ENCODE data around the gene PPP1R9A.

PPP1R9A gene
- total RNA-seq = 0 reads per million in 3 experiments

DNA sequence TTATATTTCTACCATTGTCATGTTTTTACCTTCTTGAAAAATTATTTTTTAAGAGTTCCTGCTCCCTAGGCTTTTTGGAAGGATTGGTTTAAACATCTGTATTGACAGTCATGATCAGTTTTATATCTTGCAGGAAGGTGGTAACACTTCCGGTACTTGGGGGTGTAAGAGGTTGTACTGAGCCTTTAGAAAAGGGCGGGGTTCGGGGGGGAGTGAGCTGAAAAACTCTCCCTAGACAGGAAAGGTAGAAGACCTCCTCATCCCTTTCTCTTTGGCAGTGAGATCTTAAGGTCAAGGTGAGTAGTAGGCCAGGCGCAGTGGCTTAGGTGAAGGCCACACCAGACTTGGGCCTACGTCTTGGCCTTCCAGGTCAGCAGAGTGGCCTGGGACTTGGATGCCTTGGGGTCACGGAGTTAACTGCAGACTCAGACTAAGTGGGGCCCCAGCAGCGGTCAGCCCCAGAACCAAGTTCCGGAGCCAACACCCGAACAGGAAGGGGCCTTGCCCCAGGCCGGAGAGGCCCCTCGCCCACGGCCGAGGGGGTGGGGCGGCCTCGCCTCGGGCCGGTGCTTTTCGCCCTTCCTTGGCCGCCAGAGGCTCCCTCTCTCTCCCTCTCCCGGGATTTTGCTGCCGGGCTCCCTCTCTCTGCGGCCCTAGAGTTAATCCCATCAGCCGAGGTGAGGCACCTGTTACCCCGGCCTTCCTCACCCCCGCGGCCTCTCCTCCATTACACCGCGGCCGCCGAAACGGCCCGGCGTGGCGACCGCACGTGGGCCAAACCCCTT, at the start of gene PPP1R9A:
Gene PPP1R9A (plus strand): TSS at position 569 of the 785 bp plus-strand sequence. CDS start 2,520 bp downstream, outside the sequence.
- DNase-seq = no peak

DNA sequence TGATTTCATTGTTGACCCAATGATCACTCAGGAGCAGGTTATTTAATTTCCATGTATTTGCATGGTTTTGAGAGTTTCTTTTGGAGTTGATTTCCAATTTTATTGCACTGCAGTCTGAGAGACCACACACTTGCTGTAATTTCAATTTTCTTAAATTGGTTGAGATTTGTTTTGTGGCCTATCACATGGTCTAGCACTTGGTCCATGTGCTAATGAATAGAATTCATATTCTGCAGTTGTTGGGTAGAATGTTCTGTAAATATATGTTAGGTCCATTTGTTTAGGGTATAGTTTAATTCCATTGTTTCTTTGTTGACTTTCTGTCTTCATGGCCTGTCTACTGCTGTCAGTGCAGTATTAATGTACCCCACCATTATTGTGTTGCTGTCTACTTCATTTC, 36.3 kb upstream of the PPP1R9A start:
- no peak for DNase-seq

DNA sequence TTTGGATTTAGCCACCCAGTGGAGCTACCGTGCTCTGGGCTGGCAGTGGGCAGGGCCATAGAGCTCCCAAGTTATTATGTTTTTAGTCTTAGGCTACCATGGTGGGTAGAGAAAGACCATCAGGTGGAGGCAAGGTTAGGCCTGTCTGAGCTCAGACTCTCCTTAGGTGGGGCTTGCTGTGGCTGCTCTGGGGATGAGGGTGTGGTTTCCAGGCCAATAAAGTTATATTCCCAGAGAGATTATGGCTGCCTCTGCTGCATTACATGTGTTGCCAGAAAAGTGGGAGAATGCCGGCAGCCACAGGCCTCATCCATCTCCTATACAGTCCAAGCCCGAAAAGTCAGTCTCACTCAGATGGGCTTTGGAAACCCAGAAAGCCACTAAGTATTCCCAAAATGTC, 34.2 kb upstream of the PPP1R9A start:
- DNase-seq = no peak

DNA sequence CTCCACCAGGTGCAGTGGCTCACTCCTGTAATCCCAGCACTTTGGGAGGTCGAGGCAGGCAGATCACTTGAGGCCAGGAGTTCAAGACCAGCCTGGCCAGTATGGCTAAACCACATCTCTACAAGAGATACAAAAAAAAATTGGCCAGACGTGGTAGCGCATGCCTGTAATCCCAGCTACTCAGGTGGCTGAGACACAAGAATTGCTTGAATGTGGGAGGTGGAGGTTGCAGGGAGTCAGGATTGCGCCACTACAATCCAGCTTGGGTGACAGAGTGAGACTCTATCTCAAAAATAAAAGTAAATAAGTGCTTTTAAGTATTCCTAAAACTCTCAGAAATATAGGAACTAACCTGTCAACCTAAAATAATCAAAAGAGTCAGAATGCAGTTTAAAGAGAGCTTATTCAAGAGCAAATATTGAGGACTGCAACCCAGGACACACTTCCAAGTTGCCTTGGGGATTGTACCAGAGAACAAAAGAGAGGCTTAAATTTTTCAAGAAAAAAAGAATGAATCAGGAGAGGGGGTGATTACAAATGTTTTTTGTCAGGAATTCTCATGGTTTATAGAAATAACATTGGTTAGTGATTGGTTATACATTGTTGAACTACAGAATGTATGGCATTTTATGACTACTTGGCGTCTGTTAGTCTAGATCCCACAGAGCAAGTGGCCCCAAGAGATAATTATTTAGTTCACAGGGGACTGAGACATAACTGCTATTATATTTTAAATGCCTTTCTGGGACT, 33.2 kb upstream of the PPP1R9A start:
- no peak for DNase-seq

DNA sequence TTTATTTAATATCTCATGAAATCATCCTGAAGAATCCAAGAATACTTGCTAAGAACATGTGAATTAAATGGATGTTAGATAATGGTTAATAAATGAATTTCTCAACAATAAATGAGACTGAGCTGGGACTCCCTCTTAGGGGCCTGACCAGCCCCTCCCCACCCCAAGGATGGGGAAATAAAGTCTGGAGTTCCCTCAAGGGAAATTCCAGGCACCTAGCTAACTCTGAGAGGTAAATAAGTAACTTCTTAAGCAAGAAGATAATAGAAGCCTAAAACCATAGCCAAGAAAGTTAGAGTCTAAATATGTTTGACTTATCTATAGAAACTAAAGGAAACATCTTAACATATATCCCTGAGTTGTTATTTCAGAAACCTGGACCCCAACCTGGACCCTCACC, 32.2 kb upstream of the PPP1R9A start:
- DNase-seq = no peak

DNA sequence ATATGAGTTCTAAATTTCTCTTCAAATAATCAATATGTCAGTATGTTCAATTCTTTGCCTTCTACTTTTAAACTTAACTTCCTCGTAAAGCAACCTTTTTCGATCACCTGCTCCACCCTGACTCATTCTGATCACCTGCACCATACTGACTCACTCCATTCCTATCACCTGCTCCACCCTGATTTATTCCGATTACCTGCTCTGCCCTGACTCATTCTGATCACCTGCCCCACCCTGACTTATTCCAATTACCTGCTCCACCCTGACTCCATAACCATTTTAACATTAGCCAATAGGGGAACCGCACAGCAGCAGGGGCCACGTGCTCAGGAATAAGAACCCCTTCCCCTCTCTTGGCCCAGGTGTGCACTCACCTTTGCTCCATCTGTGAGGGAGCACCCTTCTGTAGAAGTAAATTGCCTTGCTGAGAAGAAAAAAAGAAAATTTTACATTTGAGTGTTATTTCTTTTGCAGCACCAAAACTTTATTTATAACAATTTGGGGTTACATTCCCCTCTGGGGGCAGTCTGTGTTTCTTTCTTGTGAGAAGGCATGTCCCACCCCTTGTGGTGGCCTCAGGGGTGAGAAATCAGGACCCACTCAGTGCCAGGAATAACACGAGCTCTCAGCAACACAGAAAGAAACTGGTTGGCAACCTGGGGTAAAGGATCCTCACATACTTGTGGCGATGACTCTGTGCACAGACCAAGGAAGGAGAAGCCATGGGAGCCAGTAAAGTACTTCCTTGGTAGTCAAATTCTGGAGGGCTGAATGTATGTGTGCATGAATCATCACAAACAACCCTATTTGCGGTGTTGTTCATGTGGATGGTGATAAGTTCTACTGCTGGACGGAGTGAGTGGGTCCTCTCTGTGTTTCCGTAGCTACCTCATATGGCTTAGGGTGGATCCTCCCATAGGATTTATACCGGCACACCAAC, 29.4 kb upstream of the PPP1R9A start:
- DNase-seq = no peak

DNA sequence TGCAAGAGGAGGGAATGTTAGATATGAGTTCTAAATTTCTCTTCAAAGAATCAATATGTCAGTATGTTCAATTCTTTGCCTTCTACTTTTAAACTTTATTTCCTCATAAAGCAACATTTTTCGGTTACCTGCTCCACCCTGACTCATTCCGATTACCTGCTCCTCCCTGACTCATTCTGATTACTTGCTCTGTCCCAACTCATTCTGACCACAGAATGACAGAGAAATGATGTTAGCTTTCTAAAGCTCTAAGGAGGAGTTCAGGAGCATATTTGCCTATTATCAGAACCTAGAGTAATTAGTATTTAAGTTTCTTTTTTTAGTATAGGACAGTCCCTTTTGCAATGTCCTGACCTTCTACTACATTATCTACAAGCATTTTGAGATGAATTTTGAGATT, 24.5 kb upstream of the PPP1R9A start:
- no peak for DNase-seq

DNA sequence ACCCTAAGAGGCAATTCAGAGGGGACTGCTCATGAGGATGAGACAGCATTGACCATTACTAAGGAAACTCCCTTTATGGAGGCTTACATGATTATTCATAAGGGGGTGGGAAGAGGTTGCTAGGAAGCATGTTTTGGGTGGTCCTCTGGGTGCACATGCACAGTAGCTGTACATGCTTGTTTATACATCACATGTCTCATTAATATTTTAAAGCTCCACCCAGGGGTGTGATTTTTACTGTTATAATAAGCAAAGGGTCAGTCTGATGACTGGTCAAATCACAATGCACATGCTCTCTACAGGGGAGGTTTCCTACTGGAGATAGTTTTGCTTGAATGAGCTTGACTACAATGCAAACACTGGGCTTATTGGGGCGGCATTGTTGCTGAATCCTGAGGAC, 23.8 kb upstream of the PPP1R9A start:
- DNase-seq = no peak

DNA sequence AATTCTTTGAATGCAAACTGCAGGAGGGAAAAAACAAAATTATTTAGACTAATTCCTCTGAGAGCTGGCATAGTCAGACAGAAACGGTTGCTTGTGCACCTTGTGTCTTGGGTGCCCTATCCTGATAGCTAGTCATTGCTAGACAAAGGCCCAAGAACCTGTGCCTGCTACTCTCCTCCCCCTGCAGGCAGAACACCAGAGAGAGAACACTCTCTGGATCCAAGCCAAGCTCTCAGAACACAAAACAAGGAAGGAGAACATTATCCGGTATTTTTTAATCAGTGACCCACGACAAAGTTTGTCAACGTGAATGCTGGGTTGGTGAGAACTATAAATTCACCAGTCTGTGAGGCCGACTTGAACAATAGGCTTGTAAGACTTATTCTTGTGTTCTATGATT, 18.8 kb upstream of the PPP1R9A start:
- no peak for DNase-seq

DNA sequence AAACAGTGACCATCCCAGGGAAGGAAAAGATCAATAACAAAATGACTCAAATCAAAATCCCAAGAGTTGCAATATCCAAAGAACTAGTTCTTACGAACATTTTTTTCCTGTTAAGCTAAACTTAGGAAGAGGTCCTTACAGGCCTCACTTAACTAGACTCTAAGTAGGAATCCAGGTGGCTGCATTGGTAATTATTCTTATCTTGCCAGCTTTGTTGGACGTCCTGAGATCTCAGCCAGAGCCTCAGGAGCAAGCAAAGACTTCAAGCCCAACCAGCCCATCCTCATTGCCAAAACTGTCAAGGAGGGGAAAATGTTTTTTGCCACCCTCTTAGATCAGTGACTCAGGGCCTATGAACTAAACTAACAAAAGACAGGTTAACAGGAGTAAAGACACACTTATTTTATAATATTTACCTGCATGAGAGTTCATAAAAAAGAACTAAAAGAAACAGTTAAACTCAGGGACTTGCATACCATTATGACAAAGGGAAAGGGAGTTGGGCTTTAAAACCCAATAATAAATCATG, 18.3 kb upstream of the PPP1R9A start:
- DNase-seq = no peak

DNA sequence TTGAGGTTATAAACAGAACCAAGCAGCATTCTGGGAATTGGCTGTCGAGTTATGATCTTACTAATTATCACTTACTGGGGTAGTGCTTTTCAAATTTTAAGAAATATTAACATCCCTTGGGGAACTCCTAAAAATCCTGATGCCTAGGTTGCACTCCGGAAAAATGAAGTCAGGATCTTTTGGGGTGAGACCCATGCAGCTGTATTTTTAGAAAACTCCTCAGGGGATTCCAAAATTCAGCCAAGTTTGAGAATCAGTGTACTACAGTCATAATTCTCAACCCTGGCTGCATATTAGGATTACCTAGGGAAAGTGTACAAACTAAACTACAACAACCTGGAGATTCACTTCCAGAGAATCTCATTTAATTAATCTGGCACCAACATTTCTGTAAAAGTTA, 17.2 kb upstream of the PPP1R9A start:
- DNase-seq = no peak

DNA sequence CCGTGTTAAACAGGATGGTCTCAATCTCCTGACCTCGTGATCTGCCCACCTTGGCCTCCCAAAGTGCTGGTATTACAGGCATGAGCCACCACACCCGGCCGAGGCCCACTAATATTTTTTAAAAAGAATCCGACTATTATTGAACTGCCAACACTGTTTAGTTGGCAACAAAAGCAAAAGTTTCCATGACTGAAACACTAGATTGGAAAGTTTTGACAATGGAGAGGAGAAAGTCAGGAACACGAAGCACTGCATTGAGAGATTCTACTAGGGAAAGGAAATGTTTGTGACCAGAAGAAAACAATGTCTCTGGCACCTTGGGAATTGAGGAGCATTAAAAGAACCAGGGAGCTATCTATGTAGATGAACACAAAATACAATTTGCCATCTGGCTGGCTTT, 13.7 kb upstream of the PPP1R9A start:
- no peak for DNase-seq

DNA sequence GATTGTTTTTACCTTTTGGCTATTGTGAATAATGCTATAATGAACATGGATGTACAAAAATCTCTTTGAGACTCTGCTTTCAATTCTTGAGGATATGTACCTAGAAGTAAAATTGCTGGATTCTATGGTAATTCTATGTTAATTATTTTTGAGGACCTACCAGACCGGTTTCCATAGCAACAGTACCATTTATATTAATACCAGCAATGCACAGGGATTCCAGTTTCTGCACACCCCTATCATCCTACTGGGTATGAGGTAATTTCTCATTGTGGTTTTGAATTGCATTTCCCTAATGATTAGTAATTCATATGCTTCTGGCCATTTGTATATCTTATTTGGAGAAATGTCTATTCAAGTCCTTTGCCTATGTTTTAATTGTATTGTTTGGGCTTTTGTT, 9.9 kb upstream of the PPP1R9A start:
- no peak for DNase-seq

DNA sequence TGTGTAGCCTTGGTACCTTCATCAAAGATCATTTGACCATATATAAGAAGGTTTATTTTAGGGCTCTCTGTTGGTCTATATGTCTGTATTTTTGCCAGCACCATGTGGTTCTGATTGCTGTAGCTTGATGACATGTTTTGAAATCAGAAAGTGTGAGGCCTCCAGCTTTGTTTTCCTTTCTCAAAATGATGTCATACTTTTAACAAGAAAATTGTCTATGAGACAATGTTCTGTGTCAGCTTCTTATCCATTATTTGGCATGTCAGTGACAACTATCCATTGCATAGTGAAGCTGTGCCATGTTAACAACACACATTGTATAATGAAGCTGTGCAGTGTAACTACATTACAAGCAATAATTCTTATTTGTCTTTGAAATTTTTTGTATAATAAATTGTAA, 9.1 kb upstream of the PPP1R9A start:
- DNase-seq = no peak

DNA sequence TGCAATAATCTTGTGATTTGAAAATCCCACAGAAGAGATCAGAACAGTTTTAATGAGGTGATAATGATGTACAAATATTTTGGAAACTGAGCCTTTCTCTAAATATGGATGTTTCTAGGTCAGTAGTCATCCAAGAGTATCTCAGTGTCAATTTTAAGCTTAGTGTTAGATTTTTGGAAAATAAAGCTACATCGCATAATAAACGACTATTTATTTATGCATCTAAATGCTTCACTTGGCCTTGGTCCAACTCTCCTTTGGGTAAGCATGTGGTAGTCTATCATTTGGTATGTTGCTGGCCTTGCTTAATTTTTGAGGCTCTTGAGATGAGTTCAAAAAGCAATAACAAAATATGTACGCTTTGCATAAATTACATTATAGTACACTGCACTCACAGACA, 5.4 kb upstream of the PPP1R9A start:
- DNase-seq = no peak

DNA sequence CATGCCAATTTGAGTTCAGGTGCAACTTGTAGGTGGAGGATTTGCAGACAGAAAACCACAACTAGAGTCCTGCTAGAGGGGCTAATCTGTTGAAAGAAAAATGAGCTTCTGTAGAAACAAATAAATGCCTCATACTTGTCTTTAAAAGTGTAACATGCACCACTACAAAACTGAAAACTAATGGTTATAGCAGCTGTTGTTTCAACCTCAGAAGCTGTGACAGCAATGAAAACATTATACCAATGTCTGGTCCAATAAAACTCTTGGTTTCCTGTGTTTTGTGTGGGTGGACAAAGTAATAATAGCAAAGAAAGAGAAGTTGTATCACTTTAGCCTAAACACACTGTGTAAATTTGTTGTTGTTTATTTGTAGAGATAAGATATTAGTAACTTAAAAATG, 3.4 kb upstream of the PPP1R9A start:
- no peak for DNase-seq

DNA sequence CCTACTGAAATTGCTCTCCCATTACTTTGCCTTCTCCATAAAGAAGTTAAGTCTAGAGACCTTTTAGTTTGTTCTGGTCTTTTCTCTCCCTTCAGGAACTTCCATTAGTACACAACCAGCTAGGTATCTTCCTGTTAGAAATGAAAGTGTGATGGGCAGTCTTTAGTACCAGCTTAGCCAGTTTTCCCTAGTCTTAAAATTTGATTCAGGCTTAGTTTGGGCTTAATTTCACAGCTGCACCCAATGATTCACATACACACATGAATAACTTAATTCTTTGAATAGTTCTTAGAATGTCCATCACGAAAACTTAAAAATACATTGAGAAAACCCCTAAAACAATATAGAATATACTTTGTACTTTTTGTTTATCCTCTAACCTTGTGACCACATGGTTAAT, 2.4 kb upstream of the PPP1R9A start:
- DNase-seq = no peak

DNA sequence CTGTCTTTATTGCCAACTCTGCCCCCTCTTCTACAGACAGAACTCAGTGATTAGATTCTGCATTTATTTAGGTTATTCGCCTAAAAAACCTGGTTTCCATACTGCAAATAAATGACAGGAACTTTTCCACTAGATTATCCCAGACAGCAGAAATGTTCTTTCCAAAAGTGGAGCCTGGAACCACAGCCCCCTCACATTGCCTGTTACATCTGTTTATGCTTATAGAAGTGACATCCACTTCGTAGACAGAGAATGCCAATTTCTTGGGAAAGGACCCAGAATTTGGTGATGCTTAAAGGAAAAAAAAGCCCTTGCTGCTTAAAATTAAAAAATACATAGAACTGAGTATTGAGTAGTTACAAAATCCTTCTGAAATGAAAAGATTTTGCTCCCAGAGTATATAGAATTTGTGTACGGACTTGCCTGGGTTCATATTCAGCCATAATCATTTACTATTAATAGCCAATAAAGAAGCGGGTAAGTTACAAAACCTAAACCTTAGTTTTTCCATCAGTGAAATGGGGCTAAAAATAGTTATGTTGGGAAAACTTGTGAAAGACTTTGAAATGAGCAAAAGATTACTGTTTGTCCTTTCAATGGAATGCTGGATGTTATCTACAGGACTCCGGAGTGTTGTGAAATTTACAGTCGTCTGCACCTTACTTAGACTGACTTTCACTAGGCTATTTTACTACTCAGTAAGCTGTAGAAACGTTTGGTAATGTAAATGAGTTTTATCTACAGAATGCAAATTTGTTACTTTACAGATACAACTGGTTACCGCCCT, 1.1 kb upstream of the PPP1R9A start:
- no peak for DNase-seq

DNA sequence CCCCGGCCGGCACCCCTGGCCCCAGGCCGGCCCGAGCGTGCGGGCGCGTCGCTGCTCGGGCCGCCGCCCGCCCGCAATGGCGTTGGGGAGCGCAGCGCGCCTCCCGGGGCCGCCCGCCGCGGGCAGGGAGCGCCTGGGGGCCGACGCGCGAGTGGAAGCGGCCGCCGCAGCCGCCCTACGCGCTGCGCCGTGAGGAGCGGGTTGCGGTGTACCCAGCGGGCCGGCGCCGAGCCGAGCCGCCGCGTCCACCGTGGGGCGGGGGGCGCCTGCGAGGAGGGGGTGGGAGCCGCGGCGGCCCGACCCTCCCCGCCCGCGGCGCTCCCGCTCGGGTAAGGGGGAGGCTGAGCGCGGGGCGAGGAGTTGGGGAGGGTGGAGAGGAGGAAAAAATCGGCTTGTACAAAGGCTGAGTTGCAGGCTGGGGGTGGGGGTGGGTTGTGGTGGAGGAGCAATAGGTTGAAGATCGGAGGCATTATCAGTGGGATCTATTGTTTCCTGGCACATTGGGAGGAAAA, 473 bp downstream of the PPP1R9A start:
- no peak for DNase-seq

DNA sequence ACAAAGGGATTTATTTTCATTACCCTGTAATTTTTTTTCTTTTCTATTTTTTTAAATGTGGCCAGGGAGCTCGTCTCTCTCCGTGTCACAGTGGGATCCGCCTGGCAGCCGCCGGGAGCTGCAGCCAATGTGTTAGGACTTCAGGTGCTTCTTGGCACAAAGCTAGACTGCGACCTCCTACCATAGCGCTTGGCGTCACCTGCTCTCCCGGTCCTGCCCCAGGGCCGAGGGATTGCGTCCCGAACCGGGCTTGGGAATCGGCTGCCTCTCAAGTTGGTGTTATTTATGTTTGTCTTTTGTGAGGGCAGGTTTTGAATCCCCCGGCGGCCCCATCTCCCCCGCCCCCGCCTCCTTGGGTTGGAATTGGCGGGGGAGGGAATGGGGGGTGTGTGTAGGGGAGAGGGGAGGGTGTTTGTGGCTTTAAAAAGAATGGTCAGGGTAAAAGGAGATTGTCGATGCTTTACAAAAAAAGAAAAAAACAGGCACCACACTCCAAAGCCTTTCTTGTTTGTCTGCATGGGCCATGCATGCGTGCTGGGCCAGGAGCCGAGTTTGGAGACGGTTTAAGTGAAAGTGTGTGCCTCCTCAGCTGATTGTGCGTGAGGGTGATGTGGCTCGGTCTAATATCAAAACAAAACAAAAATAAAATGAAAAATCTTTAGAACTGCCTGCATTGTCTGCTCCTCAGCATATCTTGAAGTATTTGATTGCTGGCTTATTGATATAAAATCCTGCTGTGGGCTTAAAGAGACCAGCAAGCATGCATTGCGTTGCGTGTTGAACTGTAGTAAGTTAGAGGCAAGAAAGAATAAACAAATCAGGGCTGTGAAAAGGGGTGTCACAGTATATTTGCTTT, 1.2 kb downstream of the PPP1R9A start:
- DNase-seq = no peak

DNA sequence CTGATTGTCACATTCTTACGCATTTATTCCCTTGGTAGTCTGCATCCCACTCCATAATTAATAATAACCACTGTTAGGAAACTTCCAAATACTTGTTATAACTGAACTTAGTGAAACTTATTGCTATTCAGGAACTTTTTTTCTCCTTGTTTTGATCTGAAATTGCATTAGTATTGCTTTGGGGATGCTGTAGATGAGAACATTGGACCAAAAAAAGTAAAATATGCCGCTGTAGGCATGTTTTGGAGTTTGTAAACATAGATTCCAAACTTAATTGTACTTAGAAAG, 1.7 kb downstream of the PPP1R9A start:
- DNase-seq = no peak
